H1 (cell line): Measurements from ENCODE around the gene CACUL1.

ENCODE experiments used
- BRCA1 ChIP-seq: IDR thresholded peaks from 2 replicates; pipeline ENCODE4 v1.6.1; 2012; ENCODE audit warnings: low read depth, low read length, improper control_type of control experiment
- EZH2 ChIP-seq: fragments of 200-600 bp; sonication (generic); IDR thresholded peaks from 2 replicates; pipeline ENCODE4 v1.7.1; 2012; ENCODE audit warnings: low read depth, mild to moderate bottlenecking, moderate library complexity, low read length, inconsistent platforms; ENCODE audit not compliant: severe bottlenecking
- MAFK ChIP-seq: IDR thresholded peaks from 2 replicates; pipeline ENCODE4 v1.6.1; 2012; ENCODE audit warnings: low read depth, mild to moderate bottlenecking, improper control_type of control experiment, low read length
- POLR2A ChIP-seq, 2 experiments: IDR thresholded peaks; 1 replicate in 1 of 2; 2 replicates in 1 of 2; pipeline ENCODE4 v1.6.1; 2011; ENCODE audit warnings: low read depth in 2 of 2, low read length in 2 of 2, mild to moderate bottlenecking in 2 of 2; ENCODE audit errors: control extremely low read depth in 1 of 2
- YY1 ChIP-seq: IDR thresholded peaks from 2 replicates; pipeline ENCODE4 v1.6.1; 2011; ENCODE audit warnings: low read depth, mild to moderate bottlenecking, low read length

DNA sequence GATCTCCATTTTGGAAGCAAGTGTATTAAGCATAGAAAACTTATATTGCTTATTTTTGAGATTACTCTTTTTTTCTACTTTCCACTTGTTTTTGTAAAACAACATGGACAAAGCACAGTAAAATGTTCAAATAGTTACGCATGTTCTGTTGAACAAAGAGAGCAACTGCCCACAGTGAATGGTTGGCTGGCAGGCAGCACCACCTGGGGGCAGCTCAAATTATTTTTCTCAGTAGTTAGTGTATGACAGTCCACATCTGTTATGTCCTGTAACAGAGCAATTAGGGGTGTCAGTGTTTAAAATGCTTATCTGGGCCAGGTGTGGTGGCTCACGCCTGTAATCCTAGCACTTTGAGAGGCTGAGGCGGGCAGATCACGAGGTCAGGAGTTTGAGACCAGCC, 46.1 kb upstream of the CACUL1 start:
- TF ChIP-seq MAFK, result no peak
- TF ChIP-seq BRCA1, result no peak
- TF ChIP-seq POLR2A (IDR thresholded peaks at IDR 0.05; ENCODE audit: control extremely low read depth in 1 of 2, low read depth in 2 of 2, low read length in 2 of 2), result no peak
- no peak for TF ChIP-seq EZH2
- TF ChIP-seq YY1, result no peak
